Choroid plexus epithelial cell (primary cell): Measurements from ENCODE around the gene MBP.

Experiments
- DNase-seq: peaks from one replicate; pipeline ENCODE4 v3.0.0-alpha.2; 2010; ENCODE audit warnings: low read depth
- H3K4me3 ChIP-seq: 2 replicates; pipeline ENCODE4 v1.5.1; 2011; ENCODE audit warnings: low read depth, mild to moderate bottlenecking, control low read depth, low read length, moderate library complexity
- CTCF ChIP-seq: conservative IDR thresholded peaks from 2 replicates; pipeline ENCODE4 v1.5.1; 2011; ENCODE audit warnings: low read depth, mild to moderate bottlenecking, control low read depth, inconsistent platforms, low read length, moderate library complexity

Gene MBP

DNA sequence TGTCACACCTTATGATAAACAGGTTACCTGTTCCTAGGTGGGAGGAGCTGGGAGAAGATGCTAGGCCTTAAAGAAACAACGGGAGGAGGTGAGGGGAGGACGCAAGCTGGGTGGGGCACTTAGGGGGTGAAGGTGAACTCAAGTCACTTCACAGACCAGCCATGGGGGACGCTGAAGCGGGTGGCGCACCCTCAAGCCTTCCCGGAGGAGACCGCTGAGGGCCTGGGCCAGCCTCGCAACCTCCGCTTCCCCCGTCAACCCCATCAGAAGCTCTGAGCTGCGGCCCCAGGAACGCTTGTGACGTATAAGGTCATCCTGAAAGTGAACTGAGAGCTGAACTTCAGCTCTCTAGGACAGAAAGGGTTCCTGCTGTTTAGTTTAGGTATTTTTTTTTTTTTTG, 133.5 kb downstream of the MBP start:
- no peak overlapping the region for H3K4me3 ChIP-seq
- TF ChIP-seq CTCF = no peak
- DNase-seq = no peak

GRCh38 chr18:76997951-76998808, 134.4 kb downstream of the MBP start:
- H3K4me3 ChIP-seq = no peak overlapping the region
- DNase-seq = no peak
- TF ChIP-seq CTCF = no peak

GRCh38 chr18:76996429-76996828, 136.2 kb downstream of the MBP start:
- DNase-seq = no peak
- H3K4me3 ChIP-seq = no peak overlapping the region
- TF ChIP-seq CTCF = no peak

GRCh38 chr18:76995896-76996295, 136.7 kb downstream of the MBP start:
- TF ChIP-seq CTCF = no peak
- H3K4me3 ChIP-seq = no peak overlapping the region
- no peak for DNase-seq

- DNase-seq = no peak
- TF ChIP-seq CTCF = no peak
- H3K4me3 ChIP-seq = no peak overlapping the region
Observed at GRCh38 chr18:76994086-76994654, 138.4 kb downstream of the MBP start.

DNA sequence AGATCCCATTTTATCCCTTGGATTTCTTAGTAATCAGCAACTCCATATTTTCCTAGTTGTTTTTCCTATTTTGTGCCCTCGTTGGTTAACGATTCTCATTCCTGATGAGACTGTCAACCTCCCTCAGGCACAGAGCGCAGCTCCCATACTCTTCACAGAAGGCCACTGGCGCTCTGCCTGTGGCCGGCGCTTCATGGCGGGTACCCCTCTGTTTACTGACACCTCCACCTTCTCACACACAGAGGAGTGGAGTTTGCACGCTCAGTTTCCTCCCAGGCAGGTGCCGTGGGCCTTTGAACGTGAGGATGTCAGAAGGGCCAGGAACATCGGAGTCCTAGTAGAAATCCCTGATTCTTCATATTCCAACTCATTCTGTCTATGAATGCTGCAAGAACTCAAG, 139.0 kb downstream of the MBP start:
- no peak for TF ChIP-seq CTCF
- H3K4me3 ChIP-seq = no peak overlapping the region
- DNase-seq = no peak

DNA sequence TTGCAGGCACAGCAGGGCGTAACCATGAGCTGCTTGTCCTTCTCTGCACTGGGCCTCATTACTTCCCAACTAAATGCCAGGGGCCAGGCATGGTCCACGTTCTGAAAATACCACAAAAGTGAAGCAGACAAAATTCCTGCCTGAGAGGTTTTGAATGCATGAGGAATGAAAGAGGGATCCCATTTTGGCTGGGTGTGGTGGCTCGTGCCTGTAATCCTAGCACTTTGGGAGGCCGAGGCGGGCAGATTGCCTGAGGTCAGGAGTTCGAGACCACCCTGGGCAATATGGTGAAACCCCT, 139.5 kb downstream of the MBP start:
- no peak for DNase-seq
- no peak for TF ChIP-seq CTCF
- H3K4me3 ChIP-seq = no peak overlapping the region
